Posterior cingulate gyrus (tissue), 11 donors: ENCODE data around the gene WBP1L.
"Not testable (repeated sequence)": the region's sequence is repeated elsewhere in the genome, so short reads cannot be mapped to it uniquely, and the experiment has no call there.

Source experiments
- DNase-seq, 10 donors: peaks; one replicate each; pipeline versions ENCODE4 v3.0.0 to v3.0.0-alpha.2; 2020 to 2021; ENCODE audit warnings: mixed read lengths in 3 of 10
- intact Hi-C: fragments of 100-400 bp; cut with DNase I; formaldehyde crosslinking; loops from one replicate; pipeline ENCODE4 v1.15.1; 2023

WBP1L gene

DNA sequence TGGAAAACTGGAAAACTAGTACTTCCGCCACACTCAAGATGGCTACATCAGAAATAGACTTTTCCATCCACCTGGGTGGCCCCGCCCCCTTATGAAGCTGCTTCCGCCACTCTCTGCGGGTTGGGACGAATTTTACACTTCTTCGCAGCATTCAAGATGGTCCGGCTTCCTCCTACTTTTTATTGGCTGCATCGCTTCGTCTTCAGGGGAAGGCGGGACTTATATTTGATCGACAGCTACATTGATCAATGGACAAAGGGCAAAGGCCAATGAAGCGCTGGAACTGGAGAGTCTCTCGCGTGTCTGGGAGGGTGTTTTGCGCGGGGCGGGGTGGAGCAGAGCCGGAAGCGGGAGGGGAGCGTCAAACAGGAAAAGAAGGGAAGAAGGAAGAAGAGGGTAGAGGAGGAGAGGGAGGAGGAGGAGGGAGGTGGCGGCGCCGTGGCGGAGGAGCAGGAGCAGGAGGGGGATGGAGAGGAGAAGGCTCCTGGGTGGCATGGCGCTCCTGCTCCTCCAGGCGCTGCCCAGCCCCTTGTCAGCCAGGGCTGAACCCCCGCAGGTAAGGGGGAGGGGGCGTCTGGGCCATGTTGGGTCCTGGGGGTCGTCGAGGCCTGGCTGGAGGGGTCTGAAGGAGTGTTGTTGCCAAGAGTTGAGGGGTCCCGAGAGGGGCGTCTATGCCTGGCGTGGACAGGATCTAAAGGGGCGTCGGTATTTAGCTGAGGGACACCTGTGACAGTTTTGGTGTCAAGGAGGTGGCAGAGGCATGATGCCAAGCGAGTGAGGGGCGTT is at the start of gene WBP1L:
Gene WBP1L (plus strand): TSS at position 361 of the 786 bp plus-strand sequence. CDS start 106 bp downstream, at position 467.
- DNase-seq = peak; percentile 91 to 99 (median 94)
- intact Hi-C loops = loop anchor here (1.0 kb wide), 1 partner anchor 111 kb away; the partner anchor contains the start of gene BORCS7

DNA sequence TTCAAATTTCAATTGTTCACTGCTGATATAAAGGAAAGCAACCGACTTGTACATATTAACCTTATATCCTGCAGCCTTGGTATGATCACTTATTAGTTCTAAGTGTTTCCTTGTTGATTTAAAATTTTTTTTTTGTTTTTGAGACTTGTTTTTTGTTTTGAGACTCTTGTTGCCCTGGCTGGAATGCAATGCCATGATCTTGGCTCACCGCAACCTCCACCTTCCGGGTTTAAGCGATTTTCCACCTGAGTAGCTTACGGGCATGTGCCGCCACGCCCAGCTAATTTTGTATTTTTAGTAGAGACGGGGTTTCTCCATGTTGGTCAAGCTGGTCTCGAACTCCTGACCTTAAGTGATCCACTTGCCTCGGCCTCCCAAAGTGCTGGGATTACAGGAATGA is 48.3 kb upstream of the WBP1L start:
- intact Hi-C loops = not testable (repeated sequence)

DNA sequence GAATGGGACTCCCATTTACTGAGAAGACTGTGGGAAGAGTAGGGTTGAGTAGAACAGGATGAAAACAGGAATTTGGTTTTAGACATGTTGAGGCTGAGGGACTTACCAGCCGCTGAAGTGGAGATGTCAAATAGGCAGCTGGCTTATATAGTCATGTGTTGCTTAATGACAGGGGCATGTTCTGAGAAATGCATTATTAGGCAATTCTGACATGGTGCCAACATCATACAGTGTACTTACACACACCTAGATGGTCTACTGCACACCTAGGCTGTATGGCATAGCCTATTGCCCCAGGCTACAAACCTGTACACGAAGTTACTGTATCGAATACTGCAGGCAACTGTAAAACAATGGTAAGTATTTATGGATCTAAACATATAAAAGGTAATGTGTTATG is 47.0 kb upstream of the WBP1L start:
- no peak for DNase-seq
- intact Hi-C loops = no loop called here

More for the DNA sequence above, 48.3 kb upstream of the WBP1L start:
- DNase-seq = peak in 1 of 10 donors; percentile 15

DNA sequence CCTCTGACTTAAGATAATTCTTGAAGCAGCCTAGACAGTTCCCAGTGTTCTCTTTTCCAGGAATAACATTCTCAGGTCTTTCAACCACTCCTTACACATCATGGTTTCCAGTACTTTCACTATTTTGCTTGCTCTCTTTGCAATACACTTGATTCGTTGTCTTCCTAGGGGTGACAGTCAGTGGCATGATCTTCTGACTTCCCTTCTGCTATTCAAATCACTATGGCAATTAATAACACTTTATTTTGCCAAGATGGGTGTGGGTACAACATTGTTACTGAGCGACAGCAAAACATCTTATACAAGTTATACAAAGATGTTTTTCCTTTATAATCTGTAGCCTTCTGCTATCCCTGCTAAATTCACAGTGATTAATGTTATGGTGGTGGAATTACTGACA is 44.9 kb upstream of the WBP1L start:
- intact Hi-C loops = no loop called here
- DNase-seq = no peak

DNA sequence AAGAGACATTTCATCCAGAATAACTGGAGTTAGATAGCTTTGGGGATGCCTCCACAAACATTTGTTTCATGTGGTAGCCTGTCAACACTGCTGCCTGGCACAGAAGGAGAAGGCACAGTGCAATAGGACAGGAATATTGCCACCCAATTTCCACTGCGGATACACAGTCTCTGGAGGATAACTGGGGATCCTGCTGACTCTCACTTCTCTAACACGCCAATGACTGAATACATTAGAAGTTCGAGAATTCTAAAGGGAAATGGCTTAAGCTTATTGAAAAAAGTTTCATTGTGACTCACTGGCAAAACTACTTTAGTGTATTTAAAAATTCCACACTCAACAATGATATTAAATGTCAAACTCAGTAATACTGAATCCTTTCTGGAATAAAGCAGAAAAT is 42.5 kb upstream of the WBP1L start:
- intact Hi-C loops = no loop called here
- no peak for DNase-seq

DNA sequence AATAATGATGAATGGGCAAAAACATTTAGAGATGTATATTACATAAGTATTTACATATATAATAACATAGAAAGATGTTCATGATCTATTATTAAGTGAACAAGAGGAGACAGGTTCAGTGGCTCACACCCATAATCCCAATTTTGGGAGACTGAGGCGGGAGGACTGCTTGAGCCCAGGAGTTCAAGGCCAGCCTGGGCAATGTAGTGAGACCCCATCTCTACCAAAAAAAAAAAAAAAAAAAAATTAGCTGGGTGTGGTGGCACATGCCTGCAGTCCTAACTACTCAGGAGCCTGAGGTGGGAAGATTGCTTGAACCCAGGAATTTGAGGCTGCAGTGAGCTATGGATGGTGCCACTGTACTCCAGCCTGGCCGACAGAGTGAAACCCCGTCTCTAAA is 42.0 kb upstream of the WBP1L start:
- DNase-seq = no peak
- intact Hi-C loops = no loop called here

DNA sequence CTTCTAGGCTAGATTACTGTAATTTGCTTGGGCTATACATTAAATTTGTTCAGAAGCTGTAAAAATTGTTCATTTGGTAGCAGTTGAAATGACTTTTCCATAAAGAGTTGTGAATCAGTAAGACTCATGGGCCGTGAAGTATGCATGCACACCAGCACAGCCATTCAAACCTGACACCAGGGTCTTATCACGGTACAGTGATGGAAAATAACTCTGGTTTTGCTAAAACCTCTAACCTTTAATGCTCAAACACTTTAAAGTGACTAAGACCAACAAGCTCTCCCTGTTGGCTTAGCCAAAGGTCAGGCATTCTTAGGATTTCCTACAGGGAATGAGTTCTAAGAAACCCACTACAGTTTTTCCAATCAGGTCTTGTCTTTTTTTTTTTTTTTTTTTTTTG is 41.0 kb upstream of the WBP1L start:
- DNase-seq = no peak
- intact Hi-C loops = no loop called here

DNA sequence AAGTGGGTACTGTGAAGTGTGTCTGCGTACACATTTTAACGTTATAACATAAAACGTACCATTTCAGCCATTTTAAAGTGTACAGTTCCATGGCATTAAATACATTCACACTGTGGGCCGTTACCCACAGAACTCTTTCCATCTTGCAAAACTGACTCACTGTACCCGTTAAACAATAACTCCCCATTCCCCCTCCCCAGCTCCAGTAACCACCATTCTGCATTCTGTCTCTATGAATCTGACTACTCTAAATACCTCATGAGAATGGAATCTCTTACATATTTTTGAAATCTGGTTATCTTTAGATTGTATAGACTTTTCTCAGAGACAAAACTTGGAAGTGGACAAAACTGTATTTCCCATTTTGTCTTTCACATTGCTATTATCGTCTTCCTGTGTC is 38.8 kb upstream of the WBP1L start:
- intact Hi-C loops = no loop called here
- no peak for DNase-seq

DNA sequence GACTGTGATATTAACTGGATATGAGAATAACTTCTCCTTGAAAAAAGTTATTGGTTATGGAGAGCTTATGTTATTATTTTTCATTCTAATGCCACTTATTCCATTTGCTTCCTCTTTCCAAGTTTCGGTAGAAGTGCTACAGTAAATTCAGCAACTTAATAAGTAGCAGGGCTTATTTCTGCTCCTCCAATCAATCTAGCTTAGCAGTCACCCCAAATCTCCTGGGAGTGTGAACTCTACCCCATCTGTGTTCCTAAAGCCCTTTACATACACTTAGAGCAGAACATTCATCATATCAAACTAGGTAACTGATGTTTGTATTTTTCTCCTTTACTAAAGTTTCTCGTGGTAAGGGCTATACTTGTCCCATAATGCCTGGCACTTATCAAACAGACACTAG is 38.2 kb upstream of the WBP1L start:
- intact Hi-C loops = no loop called here
- DNase-seq = no peak

DNA sequence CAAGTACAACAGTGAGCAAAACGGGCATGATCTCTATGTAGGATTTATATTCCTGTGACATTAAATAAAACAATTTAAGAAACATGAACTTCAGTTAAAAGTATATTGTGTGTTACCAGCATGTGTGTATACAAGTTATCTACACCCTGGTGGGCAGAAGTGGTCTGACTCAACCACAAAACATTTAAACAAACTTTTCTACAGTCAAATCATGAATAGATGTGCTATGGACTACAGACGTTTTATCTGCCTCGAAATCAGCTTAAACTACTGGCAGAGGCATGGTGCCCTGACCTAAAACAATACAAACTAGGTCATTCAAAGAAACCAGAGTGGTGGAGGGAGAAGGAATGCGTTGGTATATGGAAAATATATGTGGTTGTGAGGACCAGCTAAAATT is 33.1 kb upstream of the WBP1L start:
- no peak for DNase-seq
- intact Hi-C loops = loop anchor here (5.0 kb wide), 1 partner anchor 33 kb away; no protein-coding TSS in a partner anchor

DNA sequence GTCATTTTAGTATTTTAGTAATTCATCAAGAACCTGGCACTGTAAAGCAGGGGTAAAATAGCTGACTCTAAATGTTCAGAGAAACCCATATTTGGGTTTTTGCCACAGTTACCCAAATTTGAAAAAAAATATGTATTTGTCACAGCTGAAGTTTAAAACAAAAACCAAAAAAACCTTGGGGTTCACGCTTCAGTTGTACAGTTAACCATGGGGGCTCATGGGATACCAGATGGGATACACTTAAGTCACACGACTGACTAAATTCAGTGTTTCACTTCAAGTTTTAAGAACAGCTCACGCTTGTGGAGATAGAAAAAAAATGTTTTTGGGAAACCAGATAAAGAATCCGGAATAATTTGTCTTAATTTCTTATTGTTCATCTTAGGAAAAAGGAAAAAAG is 31.7 kb upstream of the WBP1L start:
- DNase-seq = no peak
- intact Hi-C loops = loop anchor here (5.0 kb wide), 1 partner anchor 35 kb away; no protein-coding TSS in a partner anchor

DNA sequence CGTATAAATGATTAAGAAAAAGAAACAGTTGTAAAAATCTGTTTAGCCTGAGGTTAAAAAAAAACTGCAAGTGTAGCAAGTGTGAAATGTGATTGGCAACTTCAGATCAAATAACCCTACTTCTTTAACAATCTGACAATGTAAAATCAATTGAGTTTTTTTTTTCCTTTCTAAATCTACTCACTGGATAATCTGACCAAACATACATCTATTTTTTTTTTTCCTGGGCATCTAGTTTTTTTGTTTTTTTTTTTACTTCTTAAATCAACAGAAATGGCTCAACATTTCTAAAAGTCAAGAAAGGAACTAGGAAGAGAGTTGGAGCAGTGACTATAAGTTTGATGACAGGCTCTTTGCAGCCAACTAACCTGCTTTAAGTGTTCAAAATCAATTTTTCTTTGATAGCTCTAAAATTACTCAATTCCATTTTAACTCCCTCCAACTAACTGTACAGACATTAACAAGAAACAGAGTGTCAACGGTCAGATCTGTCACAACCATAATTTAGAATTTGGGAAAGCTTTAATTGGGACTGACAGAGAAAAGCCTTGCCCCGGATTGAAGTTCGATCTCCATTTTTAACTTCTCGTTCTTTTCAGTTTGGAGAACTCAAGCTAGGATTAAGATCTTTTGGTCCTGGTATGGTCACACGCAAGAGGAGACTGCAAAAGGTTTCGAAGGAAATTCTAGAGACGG is 30.8 kb upstream of the WBP1L start:
- DNase-seq = no peak
- intact Hi-C loops = loop anchor here (5.0 kb wide), 1 partner anchor 36 kb away; no protein-coding TSS in a partner anchor

DNA sequence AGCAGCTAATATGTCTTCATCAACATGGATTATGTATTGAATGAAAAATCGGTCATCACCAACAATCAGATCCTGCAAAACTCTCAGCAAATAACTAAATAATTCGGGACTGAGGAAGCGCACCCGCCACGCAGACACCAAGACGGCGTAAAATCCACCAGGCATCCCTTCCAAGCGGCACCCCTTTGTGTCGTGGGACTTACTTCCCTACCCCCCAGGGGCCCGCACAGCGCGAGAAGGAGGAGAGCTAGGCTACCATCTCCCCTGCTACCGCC is 30.3 kb upstream of the WBP1L start:
- intact Hi-C loops = loop anchor here (5.0 kb wide), 1 partner anchor 36 kb away; no protein-coding TSS in a partner anchor
- no peak for DNase-seq

DNA sequence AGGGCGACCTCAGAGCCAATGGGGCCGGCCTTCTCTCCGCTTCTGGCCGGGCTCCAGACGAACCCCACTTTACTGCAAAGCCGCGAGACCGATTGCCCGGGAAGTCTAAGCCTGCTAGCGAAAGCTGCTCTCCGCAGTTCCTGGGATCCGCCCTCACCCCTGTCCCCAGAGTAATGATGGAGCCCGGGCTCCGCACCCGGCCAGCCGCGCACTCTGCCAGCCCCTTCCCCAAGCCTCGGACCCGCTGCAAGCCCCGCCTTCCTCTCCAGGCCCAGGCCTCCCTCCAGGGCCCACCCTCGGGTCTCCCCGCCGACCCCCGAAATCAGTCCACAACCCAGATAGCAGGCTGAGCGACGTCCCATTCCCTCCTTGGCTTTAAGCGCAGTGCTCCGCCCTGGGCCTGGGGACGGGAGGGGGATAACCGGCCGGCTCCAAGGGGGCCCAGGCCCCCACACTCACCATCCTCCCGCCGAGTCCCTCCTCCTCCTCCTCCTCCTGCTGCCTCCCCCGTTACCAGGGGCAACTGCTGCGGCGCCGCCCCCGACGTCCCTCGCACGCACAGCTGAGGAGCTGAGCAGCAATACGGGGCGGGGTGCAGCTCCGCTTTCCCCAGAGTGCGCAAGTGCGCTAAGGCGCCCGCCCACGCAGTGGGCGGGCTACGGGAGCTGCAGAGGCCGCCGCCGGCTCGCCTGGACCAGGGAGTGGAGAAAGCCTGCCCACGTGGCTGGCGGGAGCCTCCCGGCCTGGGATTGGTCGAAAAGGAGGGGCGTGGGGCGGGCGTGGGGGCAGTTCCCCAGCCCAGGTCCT is 29.7 kb upstream of the WBP1L start, which contains the start of gene ARL3:
Gene ARL3 (minus strand): TSS at position 584 of the 807 bp plus-strand sequence. CDS start 122 bp downstream, at position 462.
- intact Hi-C loops = loop anchor here (2.0 to 5.0 kb wide), 2 partner anchors 37 to 69 kb away; partner anchors contain the start of gene TRIM8
- DNase-seq = peak; percentile 96 to 100 (median 98)

DNA sequence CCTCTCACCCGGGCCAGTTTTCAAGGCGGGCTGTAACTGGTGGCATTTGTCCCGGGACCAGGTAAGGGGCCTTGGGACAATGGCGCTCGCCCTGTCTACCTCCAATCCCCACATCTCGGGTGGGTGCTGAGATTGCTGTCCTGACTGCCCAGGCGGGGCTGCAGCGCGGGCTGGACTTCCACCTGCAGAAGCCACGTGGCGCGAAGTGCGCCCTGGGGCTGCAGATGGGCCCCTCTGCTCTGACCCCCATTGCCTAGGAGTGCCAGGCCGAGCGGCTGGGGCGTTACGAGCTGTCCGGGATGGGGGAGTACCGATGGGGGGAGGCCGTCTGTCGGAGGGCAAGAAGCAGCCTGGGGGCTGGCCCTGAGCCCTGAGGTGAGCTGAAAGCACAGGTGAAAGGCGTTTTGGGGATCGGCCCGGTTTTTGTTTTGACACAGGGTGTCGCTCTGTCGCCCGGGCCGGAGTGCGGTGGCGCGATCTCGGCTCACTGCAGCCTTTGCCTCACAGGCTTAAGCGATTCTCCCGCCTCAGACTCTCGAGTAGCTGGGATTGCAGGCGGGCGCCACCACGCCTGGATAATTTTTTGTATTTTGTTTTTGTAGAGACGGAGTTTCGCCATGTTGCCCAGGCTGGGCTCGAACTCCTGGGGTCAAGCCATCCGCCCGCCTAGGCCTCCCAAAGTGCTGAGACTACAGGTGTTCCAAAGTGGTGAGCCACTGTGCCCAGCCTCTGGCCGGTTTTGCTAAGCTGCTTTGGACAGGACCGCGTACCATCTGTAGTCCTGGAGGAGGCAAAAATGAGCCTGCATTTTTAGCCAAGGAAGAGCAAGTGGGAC is 28.9 kb upstream of the WBP1L start, which contains the start of gene SFXN2:
Gene SFXN2 (plus strand): TSS at position 16 of the 835 bp plus-strand sequence. CDS start 12,001 bp downstream, outside the sequence.
- DNase-seq = peak in 5 of 10 donors; percentile 20 to 87 (median 24)
- intact Hi-C loops = loop anchor here (2.0 to 5.0 kb wide), 2 partner anchors 38 to 70 kb away; partner anchors contain the start of gene TRIM8

DNA sequence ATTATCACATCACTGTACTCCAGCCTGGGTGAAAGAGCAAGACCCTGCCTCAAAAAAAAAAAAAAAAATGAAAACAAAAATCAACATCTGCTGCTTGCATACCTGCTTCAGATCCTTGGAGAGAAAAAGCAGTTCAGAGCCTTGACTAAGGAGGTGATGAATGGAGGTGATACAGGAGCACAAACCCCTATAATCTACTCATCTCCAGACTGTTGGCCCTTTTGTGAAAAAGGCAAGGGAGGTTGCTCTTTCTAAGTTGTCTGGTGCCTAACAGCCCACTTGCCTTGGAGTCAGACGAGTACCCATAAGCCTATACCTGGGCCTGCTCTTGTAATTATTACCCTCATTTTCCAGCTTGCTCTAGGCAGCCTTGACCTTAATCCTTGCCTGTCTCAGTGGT is 27.9 kb upstream of the WBP1L start:
- DNase-seq = no peak
- intact Hi-C loops = loop anchor here (2.0 kb wide), 1 partner anchor 71 kb away; the partner anchor contains the start of gene TRIM8

DNA sequence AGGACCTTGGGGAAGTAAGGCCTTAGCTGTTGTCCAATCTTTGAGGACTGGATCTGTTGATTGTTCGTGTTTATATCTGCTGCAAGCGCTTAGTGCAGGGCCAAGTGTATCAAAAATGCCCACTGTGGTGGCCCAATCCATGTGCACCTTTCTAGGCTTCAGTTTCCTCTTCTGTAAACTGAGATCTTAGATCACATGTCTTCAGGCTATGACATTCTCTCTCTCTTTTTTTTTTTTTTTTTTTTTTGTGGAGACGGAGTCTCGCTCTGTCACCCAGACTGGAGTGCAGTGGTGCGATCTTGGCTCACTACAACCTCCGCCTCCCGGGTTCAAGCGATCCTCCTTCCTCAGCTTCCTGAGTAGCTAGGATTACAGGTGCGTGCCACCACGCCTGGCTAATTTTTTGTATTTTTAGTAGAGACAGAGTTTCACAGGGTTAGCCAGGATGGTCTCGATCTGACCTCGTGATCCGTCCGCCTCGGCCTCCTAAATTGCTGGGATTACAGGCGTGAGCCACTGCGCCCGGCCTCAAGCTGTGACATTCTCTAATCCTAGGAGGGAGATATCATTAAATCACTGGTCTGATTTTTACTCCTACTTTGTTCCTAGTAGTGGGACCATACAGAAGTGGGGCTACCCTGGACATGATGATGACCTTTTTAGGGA is 26.7 kb upstream of the WBP1L start:
- intact Hi-C loops, DNase-seq: not testable (repeated sequence)

DNA sequence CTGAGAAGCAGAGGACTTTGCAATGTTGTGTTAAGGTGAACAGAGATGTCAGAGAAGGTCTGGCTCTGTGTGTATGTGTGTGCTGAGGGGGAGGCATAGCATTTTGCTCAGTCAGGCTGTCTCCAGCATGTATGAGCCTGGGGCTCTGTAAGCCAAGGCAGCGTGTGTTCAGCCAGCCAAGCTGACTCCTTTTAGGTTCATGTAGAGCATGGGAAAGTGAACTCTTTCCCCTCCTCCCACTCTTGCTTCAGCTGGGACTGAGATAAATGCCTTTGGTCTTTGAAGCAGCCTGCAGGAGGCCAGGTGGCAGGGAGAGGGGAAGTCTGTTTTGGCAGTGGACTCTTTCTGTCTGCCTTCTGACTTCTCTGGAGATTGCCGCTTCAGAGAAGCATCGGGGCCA is 25.5 kb upstream of the WBP1L start:
- DNase-seq = no peak
- intact Hi-C loops = no loop called here

DNA sequence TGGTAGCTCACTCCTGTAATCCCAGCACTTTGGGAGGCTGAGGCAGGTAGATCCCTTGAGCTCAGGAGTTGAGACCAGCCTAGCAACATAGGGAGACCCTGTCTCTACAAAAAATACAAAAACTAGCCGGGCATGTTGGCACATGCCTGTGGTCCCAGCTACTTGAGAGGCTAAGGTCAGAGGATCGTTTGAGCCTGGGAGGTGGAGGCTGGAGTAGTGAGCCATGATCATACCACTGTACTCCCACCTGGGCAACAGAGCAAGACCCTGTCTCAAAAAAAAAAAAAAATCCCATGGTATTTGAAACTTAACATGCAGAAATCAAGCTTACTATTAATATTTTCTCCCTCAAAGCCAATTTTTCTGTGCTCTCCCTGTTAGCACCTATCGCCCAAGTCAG is 23.4 kb upstream of the WBP1L start:
- intact Hi-C loops = no loop called here
- no peak for DNase-seq
